GM18498 (cell line): ENCODE results near the gene IFNA5.

Experiments
- ATAC-seq: cut with Tn5 transposase; IDR thresholded peaks from one replicate; pipeline ENCODE4 v1.9.1; 2021; ENCODE audit warnings: mild to moderate bottlenecking, moderate library complexity; ENCODE audit not compliant: unreplicated experiment

IFNA5 gene

GRCh38 chr9:21294904-21295538 is 10.1 kb downstream of the IFNA5 start:
- peak; percentile 85 for ATAC-seq

GRCh38 chr9:21294364-21294774 is 10.7 kb downstream of the IFNA5 start:
- peak; percentile 48 for ATAC-seq

- no peak for ATAC-seq
Measured at GRCh38 chr9:21289848-21290247, 15.3 kb downstream of the IFNA5 start.

GRCh38 chr9:21287280-21287679 is 17.8 kb downstream of the IFNA5 start:
- ATAC-seq = no peak

GRCh38 chr9:21286659-21287058 is 18.5 kb downstream of the IFNA5 start:
- no peak for ATAC-seq

- no peak for ATAC-seq
Measured at GRCh38 chr9:21286099-21286498, 19.0 kb downstream of the IFNA5 start.

- ATAC-seq = no peak
Measured at GRCh38 chr9:21281275-21281674, 23.8 kb downstream of the IFNA5 start.

- no peak for ATAC-seq
Measured at GRCh38 chr9:21268347-21268657, 36.8 kb downstream of the IFNA5 start.

GRCh38 chr9:21267485-21268346 is 37.4 kb downstream of the IFNA5 start:
- peak; percentile 78 for ATAC-seq

- ATAC-seq = no peak
Measured at GRCh38 chr9:21266733-21267484, 38.2 kb downstream of the IFNA5 start.

GRCh38 chr9:21265421-21266189 is 39.5 kb downstream of the IFNA5 start:
- peak; percentile 57 for ATAC-seq

- ATAC-seq = peak; percentile 39
Measured at GRCh38 chr9:21255538-21256212, 49.4 kb downstream of the IFNA5 start.
